ENCODE data around the gene RPS8.
A peak's percentile ranks its signal among the peaks of the same experiment; 100 is the strongest.
"Not testable (repeated sequence)": the region's sequence is repeated elsewhere in the genome, so short reads cannot be mapped to it uniquely, and the experiment has no call there.

Gene RPS8

DNA sequence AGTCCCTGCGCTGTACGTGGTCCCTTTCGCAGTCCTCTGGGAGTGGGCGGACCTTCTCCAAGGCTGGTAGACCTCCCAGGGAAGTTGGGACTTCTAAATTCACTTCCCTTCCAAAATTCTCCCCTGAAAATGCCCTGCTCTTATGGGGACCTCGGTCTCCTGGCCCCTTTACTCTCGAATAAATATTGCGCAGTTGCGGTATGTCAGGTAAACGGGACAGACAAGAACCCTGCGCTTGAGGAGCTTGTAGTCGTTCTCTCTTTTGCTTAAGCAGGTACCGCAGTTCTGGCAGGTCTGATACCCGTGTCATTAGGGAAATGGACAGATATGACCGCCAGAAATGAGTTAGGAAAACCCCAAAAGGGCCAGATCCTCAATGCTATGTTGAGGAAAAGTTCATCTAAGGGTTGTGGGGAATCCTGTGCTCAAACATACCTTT lies 35.1 kb upstream of the RPS8 start:
- H3K4me3 ChIP-seq (ENCODE audit: low read depth, low read length) = peak overlapping the region; percentile 78

DNA sequence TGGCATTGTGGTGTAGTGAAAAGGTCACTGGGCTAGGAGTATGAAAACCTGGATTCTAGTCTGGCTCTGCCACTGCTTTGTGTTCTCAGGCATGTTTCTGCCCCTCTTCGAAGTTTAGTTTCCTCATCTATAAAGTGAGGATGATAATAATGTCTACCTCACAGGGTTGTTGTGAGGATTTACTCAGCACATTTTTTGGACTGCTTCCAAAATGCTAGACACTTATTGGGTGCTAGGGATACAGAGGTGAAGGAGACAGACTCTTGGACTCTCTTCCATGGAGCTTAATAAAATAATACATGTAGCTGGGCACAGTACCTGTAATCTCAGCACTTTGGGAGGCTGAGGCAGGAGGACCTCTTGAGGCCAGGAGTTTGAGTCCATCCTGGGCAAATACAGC lies 32.1 kb upstream of the RPS8 start:
- TF ChIP-seq, protein P1, sequence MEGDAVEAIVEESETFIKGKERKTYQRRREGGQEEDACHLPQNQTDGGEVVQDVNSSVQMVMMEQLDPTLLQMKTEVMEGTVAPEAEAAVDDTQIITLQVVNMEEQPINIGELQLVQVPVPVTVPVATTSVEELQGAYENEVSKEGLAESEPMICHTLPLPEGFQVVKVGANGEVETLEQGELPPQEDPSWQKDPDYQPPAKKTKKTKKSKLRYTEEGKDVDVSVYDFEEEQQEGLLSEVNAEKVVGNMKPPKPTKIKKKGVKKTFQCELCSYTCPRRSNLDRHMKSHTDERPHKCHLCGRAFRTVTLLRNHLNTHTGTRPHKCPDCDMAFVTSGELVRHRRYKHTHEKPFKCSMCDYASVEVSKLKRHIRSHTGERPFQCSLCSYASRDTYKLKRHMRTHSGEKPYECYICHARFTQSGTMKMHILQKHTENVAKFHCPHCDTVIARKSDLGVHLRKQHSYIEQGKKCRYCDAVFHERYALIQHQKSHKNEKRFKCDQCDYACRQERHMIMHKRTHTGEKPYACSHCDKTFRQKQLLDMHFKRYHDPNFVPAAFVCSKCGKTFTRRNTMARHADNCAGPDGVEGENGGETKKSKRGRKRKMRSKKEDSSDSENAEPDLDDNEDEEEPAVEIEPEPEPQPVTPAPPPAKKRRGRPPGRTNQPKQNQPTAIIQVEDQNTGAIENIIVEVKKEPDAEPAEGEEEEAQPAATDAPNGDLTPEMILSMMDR (IDR thresholded peaks at IDR 0.05; ENCODE audit: low read depth, low read length) = no peak
- H3K4me3 ChIP-seq (ENCODE audit: low read depth, low read length) = no peak overlapping the region

More for the DNA sequence above, 35.1 kb upstream of the RPS8 start:
- TF ChIP-seq, protein P1 (IDR thresholded peaks at IDR 0.05; ENCODE audit: low read depth, low read length) = no peak

DNA sequence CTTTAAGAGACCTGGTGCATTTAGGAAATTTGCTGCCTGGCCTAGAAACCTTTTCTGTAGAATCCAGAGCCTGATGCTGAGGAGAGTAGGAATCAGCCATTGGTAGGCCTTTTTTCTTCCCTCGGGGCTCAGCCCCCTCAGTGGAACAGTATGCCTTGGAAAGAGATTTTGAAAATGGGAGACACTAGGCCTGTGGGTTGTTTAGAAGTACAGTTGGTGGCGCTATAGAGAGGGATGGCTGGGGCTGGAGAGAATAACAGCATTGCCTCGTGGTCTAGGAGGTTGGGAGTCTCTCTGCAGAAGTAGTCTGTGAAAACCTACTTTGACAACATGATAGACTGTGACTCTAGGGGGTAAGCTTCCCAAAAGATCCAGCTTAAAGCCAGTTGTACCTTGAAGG lies 27.5 kb upstream of the RPS8 start:
- TF ChIP-seq, protein P1 (IDR thresholded peaks at IDR 0.05; ENCODE audit: low read depth, low read length) = no peak
- H3K4me3 ChIP-seq (ENCODE audit: low read depth, low read length) = no peak overlapping the region

DNA sequence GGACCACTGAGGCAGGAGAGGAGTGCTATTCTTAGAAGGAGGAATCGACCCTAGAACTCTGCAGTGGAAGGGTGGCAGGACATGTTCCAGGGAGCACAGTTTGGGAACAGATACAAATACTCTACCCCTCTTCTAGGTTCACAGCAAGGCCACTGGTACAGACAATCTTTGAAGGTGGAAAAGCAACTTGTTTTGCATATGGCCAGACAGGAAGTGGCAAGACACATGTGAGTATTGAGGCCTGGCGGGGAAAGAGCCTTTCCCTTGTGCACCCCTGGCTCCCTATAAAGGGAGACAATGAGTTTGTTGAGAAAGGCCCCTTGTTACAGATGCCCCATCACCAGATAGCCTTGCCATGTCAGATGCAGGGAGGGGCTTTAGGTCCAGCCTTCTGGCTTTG lies 17.9 kb upstream of the RPS8 start:
- H3K4me3 ChIP-seq (ENCODE audit: low read depth, low read length) = no peak overlapping the region
- TF ChIP-seq, protein P1 (IDR thresholded peaks at IDR 0.05; ENCODE audit: low read depth, low read length) = no peak

DNA sequence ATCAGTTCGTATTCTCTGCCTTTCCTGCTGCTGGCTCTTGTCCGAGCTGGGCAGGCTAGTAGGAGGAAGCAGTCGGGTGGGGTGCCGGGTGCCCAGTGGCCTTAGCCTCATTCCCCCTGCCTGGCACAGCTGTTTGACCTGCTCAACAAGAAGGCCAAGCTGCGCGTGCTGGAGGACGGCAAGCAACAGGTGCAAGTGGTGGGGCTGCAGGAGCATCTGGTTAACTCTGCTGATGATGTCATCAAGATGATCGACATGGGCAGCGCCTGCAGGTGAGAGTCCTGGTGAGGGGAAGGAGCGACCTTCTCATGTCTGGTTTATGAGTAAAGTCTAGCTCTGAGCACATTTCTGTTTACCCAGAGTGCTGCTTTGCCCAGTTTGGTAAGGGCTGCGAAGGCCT lies 16.3 kb upstream of the RPS8 start:
- H3K4me3 ChIP-seq (ENCODE audit: low read depth, low read length) = no peak overlapping the region
- TF ChIP-seq, protein P1 (IDR thresholded peaks at IDR 0.05; ENCODE audit: low read depth, low read length) = no peak

DNA sequence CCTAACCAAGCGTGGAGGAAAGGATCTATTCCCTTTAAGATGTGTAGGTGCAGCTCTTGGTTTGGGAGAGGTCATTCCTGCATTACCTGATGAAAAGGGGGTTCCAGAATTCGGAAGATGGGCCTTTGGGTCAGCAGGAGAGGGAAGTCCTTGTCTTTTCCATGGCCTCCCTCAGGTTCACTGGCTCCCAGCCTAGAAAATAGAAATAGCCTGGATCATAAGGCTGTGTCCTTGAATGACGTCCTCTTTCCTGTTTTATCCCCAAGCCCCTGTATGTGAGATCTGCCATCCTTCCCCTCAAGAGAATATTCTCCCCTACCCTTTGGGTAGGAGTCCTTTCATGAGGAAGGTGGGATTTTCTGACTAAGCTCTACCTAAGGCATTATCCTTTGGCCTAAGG lies 14.5 kb upstream of the RPS8 start:
- TF ChIP-seq, protein P1 (IDR thresholded peaks at IDR 0.05; ENCODE audit: low read depth, low read length) = no peak
- no peak overlapping the region for H3K4me3 ChIP-seq (ENCODE audit: low read depth, low read length)

DNA sequence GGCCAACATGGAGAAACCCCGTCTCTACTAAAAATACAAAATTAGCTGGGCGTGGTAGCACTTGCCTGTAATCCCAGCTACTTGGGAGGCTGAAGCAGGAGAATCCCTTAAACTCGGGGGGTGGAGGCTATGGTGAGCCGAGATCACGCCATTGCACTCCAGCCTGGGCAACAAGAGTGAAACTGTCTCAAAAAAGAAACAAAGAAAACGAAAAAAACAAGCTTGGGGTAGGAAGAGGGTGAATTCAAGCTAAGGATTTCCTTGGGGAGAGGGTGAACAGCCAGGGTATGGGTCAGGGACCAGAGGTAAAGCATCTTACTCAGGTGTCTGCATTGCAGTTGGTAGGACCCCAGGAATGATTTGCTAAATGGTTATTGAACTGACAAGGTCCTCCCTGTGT lies 8.9 kb upstream of the RPS8 start:
- H3K4me3 ChIP-seq (ENCODE audit: low read depth, low read length) = not testable (repeated sequence)

DNA sequence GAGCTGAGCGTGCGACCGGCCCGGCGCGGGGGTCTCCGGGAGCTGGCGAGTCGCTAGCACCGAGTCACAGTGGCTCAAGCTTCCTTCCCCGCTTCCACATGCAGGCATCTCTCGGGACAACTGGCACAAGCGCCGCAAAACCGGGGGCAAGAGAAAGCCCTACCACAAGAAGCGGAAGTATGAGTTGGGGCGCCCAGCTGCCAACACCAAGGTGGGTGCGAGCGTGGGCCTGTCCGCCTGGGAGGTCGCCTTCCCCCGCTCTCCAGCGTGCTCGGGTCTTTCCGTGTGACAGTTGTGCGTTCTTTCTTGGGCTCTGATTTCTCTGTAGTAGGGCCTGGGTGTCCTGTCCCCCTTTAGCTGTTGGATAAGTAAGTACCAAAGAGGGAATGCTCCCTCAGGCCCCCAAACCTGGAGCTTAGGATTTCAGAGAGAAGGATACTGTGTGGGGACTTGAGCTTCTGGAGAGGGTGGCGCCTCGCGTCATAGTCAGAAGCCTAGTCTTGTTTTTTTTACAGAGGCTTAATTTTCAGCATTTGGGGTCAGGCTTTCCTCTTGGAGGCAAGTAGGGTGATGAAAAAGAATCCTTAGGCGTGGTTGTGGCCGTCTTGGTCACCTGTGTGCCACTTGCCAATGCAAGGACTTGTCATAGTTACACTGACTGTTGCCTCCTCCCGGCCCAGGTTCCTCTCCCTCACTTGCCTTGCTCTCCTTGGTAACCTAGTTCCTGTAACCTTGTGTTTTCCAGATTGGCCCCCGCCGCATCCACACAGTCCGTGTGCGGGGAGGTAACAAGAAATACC lies 790 bp downstream of the RPS8 start:
- peak overlapping the region; percentile 93 for H3K4me3 ChIP-seq (ENCODE audit: low read depth, low read length)
- TF ChIP-seq, protein P1 (IDR thresholded peaks at IDR 0.05; ENCODE audit: low read depth, low read length) = no peak

Data from WI38 (cell line).